GM19238 (cell line): ENCODE results near the gene PSMG2.
"Not testable (repeated sequence)": the region's sequence is repeated elsewhere in the genome, so short reads cannot be mapped to it uniquely, and the experiment has no call there.

Source experiments
- DNase-seq: peaks from one replicate; pipeline ENCODE4 v3.0.0; 2011; ENCODE audit warnings: low spot score; ENCODE audit not compliant: insufficient read length

Gene PSMG2

GRCh38 chr18:12721495-12722275, 18.8 kb downstream of the PSMG2 start:
- no peak for DNase-seq

- no peak for DNase-seq
These were observed 19.9 kb downstream of the PSMG2 start for GRCh38 chr18:12722731-12723130.

- DNase-seq, result no peak
These were observed 23.5 kb downstream of the PSMG2 start for GRCh38 chr18:12726331-12726730.

- DNase-seq, result peak; percentile 32
These were observed 24.1 kb downstream of the PSMG2 start for GRCh38 chr18:12726774-12727550.

- no peak for DNase-seq
These were observed 34.5 kb downstream of the PSMG2 start for GRCh38 chr18:12737243-12737902.

GRCh38 chr18:12741351-12741750, 38.5 kb downstream of the PSMG2 start:
- DNase-seq, result no peak

GRCh38 chr18:12742453-12742852, 39.6 kb downstream of the PSMG2 start:
- DNase-seq, result no peak

- DNase-seq, result peak; percentile 21
These were observed 41.3 kb downstream of the PSMG2 start for GRCh38 chr18:12744103-12744502.

GRCh38 chr18:12745095-12745795, 42.4 kb downstream of the PSMG2 start:
- DNase-seq, result no peak

- DNase-seq, result no peak
These were observed 44.9 kb downstream of the PSMG2 start for GRCh38 chr18:12747530-12748315.

GRCh38 chr18:12748671-12749070, 45.8 kb downstream of the PSMG2 start:
- no peak for DNase-seq

- DNase-seq, result no peak
These were observed 46.3 kb downstream of the PSMG2 start for GRCh38 chr18:12749121-12749520.

GRCh38 chr18:12750076-12750714, 47.4 kb downstream of the PSMG2 start:
- peak; percentile 21 for DNase-seq

- no peak for DNase-seq
These were observed 48.1 kb downstream of the PSMG2 start for GRCh38 chr18:12750715-12751502.

- DNase-seq, result no peak
These were observed 48.7 kb downstream of the PSMG2 start for GRCh38 chr18:12751503-12751884.

GRCh38 chr18:12751891-12752290, 49.0 kb downstream of the PSMG2 start:
- DNase-seq, result no peak

GRCh38 chr18:12754511-12754910, 51.7 kb downstream of the PSMG2 start:
- DNase-seq, result no peak

GRCh38 chr18:12755606-12756005, 52.8 kb downstream of the PSMG2 start:
- not testable (repeated sequence) for DNase-seq

GRCh38 chr18:12756619-12757239, 53.9 kb downstream of the PSMG2 start:
- DNase-seq, result not testable (repeated sequence)
